Chondrocyte (in vitro differentiated cells): ENCODE data around the gene RNF224. TPM values are rescaled to one million over a fixed set of nuclear protein-coding genes. Genes with fewer than 3 reads are reported as not detected.

Source experiments
- DNase-seq: peaks from one replicate; pipeline ENCODE4 v3.0.0; 2021; ENCODE audit warnings: mixed read lengths, low spot score
- H3K27ac Mint-ChIP-seq: one replicate; pipeline ENCODE4 v1.8.0; 2021; ENCODE audit warnings: mild to moderate bottlenecking, moderate library complexity, mixed read lengths; ENCODE audit not compliant: unreplicated experiment
- H3K27me3 Mint-ChIP-seq: 2 replicates; pipeline ENCODE4 v1.8.0; 2021; ENCODE audit warnings: low read depth, mixed read lengths
- H3K36me3 Mint-ChIP-seq: 2 replicates; pipeline ENCODE4 v1.8.0; 2021; ENCODE audit warnings: low read depth, mixed read lengths
- H3K4me1 Mint-ChIP-seq: 2 replicates; pipeline ENCODE4 v1.8.0; 2021; ENCODE audit warnings: low read depth, mild to moderate bottlenecking, mixed read lengths
- H3K4me3 Mint-ChIP-seq: one replicate; pipeline ENCODE4 v1.8.0; 2021; ENCODE audit warnings: mild to moderate bottlenecking, moderate library complexity, mixed read lengths; ENCODE audit not compliant: unreplicated experiment
- H3K9me3 Mint-ChIP-seq: 2 replicates; pipeline ENCODE4 v1.8.0; 2021; ENCODE audit warnings: low read depth, mixed read lengths
- CTCF ChIP-seq: fragments of 200-600 bp; sonication (generic); IDR thresholded peaks from 2 replicates; pipeline ENCODE4 v1.5.0; 2021; ENCODE audit warnings: antibody characterized with exemption, mild to moderate bottlenecking, moderate library complexity
- total RNA-seq: library from RNA; stranded (reverse); gene quantifications from 3 replicates; pipeline ENCODE4 v1.2.1, GENCODE V29; 2021

The RNF224 gene
- total RNA-seq, 1 donor from 2014 or later = not detected

GRCh38 chr9:137190315-137190856, 36.9 kb upstream of the RNF224 start:
- DNase-seq = no peak
- Mint-ChIP-seq H3K27ac (peak overlapping the region; percentile 49), H3K9me3 (no peaks in the 10 kb centered on the region), H3K27me3 (no peaks in the 10 kb centered on the region), H3K4me3 (peak overlapping the region; percentile 94), H3K36me3 (peaks cover 4% of the 10 kb centered on the region), H3K4me1 (peaks cover 40% of the 10 kb centered on the region)
- no peak for TF ChIP-seq CTCF

- no peak for DNase-seq
- peak overlapping the region; percentile 49 for H3K27ac Mint-ChIP-seq
Observed at GRCh38 chr9:137191245-137191644, 36.1 kb upstream of the RNF224 start.

GRCh38 chr9:137191691-137192447, 35.4 kb upstream of the RNF224 start:
- Mint-ChIP-seq H3K36me3 (peaks cover 3% of the 10 kb centered on the region), H3K9me3 (no peaks in the 10 kb centered on the region), H3K4me1 (peaks cover 35% of the 10 kb centered on the region), H3K4me3 (no peak overlapping the region), H3K27me3 (no peaks in the 10 kb centered on the region), H3K27ac (no peak overlapping the region)
- DNase-seq = no peak
- TF ChIP-seq CTCF = no peak

More at GRCh38 chr9:137191245-137191644, 36.1 kb upstream of the RNF224 start:
- no peak for TF ChIP-seq CTCF
- no peaks in the 10 kb centered on the region for H3K27me3 Mint-ChIP-seq
- H3K4me3 Mint-ChIP-seq = peak overlapping the region; percentile 57
- H3K4me1 Mint-ChIP-seq = peaks cover 39% of the 10 kb centered on the region
- H3K9me3 Mint-ChIP-seq = no peaks in the 10 kb centered on the region
- peaks cover 3% of the 10 kb centered on the region for H3K36me3 Mint-ChIP-seq

- Mint-ChIP-seq H3K27ac (no peak overlapping the region), H3K4me1 (peaks cover 34% of the 10 kb centered on the region), H3K4me3 (no peak overlapping the region), H3K36me3 (peaks cover 3% of the 10 kb centered on the region), H3K9me3 (no peaks in the 10 kb centered on the region), H3K27me3 (no peaks in the 10 kb centered on the region)
- TF ChIP-seq CTCF = no peak
- DNase-seq = no peak
Observed at GRCh38 chr9:137192448-137192780, 34.9 kb upstream of the RNF224 start.

- no peak overlapping the region for H3K4me3 Mint-ChIP-seq
- no peaks in the 10 kb centered on the region for H3K27me3 Mint-ChIP-seq
- no peak for TF ChIP-seq CTCF
- no peaks in the 10 kb centered on the region for H3K9me3 Mint-ChIP-seq
- peaks cover 3% of the 10 kb centered on the region for H3K36me3 Mint-ChIP-seq
- no peak for DNase-seq
- no peak overlapping the region for H3K27ac Mint-ChIP-seq
- H3K4me1 Mint-ChIP-seq = peaks cover 33% of the 10 kb centered on the region
Observed at GRCh38 chr9:137192859-137193258, 34.4 kb upstream of the RNF224 start.
